Activated effector memory CD4-positive, alpha-beta T cell treated with Interleukin-2 at 50 U/mL for 16 hours (primary cell): ENCODE data around the gene SLC13A4.
"Not testable (repeated sequence)": the region's sequence is repeated elsewhere in the genome, so short reads cannot be mapped to it uniquely, and the experiment has no call there.

Experiments used
- DNase-seq: peaks from one replicate; pipeline ENCODE4 v3.0.0-alpha.2; 2020

Gene SLC13A4

DNA sequence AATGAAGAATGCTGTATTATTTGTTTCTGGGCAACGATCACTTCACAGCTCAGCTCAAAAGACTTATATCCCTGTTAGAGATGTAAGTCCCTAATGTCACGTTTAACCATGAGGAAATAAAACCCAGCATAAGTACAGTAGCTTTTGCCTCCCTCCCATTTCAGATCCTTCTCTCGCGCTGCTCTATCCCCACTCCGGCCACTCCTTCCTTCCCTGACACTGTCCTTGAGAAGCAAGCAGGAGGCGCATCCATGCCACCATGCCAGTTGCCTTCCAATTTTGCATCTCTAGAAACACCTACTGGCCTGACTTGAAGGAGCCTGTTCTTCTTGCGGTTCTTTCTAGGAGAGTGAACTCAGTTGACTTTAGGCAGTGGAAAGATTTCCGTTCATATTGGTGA lies 19.4 kb upstream of the SLC13A4 start:
- DNase-seq: no peak

DNA sequence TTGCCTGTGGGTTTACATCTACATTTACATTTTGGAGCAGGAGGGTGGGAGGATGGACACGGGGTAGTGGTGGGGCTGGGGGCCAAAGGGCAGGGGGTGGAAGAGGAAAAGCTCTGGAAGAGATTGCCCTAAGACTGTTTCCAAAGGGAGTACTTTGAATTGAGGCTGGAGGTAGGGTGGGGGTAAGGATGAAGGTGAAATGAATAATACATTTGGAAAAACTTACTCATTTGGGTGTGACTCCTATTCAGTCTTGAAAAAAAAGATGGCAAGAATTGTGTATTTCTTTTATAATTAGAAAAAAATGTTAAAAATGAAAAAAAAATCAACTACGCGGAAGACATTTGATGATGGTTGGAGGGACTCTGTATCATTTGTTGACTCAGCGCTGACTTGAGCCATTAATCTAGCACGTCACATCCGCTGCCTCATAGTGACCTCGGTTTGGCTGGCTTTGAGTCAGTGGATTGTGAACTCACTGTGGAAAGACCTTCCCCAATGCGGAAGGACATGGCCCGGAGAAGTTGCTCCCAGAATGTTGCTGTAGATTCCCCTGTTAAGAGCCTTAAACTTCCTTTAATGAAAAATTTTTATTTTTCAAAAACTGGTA lies 17.8 kb upstream of the SLC13A4 start:
- DNase-seq: no peak

DNA sequence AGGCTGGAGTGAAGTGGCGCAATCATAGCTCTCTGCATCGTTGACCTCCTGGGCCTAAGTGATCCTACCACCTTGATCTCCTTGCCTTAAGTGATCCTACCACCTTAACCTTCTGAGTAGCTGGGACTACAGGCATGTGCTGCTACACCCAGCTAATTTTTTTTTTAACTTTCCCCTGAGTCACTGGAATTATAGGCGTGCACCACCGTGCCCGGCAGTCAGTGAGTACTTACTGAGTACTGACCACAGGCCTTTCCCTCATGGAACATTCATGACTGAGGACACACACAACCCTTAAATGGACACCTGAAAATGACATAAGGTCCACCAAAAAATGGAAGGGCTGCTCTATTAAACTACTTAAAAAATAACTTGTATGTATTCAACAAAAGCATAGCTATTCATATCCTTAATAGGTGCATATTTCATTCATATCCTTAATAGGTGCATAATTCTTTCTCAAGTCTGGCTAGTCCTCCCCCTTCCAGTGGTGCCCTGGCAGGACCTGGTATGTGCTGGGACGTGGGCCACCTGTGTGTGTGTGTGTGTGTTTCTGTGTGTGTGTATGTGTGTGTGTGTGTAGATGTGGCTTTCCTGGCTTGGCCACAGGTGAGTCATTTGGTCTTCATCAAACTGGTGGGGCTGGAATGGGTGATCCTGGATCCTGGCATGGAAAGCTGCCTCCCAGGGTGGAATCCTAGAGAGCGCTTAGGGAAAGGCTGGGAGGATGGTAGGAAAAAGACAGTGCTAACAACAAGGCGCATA lies 17.1 kb upstream of the SLC13A4 start:
- no peak for DNase-seq

DNA sequence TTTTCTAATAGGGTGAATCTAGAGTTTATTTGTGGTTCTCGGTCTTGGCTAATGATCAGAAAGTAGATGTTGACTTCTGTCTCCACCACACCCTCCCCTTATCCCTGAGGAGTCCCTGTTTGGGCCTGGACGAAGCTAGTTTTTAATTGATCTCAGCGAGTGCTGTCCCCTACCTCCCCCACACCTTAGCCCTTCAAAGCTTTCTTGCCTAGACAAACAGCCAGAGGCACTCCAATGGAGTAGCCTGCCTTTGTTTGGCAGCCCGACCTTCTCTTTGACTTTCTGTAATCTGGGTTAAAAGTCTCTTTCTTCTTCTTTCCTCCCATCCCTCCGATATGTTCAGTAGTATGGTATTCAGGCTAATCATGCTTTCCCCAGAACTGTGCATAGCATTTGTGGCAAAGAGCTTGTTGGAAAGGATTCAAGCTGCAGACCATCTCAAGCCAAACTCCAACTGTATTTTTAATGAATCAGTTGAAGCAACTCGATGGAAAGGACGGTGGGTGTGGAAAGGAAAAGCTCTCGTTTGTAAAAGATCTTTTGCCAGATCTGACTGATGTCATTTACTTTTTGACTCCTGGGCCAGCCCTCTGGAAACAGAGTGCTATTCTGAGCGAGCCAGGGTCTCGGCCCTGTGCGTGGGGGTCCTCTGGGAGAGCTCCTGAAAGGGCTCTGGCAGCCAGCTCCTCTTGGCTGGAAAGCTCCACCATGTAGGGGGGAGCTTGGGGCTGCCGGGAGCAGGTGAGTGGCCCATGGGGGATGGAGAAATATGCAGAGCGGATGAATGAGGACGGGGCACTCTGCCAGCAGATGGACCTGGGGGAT lies 16.1 kb upstream of the SLC13A4 start:
- DNase-seq: no peak

DNA sequence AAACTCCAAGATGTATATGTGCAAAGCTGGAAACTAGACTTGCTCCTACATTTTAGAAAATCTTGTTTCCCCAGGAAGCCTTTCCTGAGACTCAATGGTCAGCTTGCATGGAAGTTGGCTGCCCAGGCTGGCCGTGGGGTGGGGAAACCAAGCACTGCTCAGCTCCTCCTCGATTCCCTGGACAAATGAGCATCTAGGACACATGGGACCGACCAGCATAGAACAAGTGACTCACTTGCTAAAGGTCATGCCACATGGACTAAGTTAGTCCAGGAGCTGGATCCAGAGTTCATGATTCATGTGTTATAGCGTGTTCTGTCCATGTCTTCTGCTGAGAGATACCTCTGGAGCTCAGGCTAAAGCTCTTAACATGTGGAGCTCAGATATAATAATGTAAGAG lies 14.4 kb upstream of the SLC13A4 start:
- DNase-seq: no peak

DNA sequence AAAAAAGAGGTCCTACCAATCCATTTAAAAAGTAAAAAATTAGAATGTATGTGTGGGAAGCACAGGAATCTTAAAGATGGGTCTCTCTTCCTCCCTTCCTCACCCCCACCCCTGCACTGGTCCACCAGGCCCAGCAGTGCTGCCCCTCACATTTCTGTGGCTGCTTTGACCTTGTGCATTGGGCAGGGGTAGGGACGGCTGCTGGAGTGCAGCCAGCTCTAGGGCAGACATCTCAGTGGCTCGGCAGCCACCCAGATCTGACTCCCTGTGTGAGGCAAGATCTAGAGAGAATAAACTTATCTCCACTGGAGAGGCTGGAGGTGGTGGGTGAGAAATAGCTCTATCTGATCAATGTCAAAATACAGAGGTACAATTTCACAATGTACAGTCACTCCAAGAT lies 13.9 kb upstream of the SLC13A4 start:
- DNase-seq: no peak

DNA sequence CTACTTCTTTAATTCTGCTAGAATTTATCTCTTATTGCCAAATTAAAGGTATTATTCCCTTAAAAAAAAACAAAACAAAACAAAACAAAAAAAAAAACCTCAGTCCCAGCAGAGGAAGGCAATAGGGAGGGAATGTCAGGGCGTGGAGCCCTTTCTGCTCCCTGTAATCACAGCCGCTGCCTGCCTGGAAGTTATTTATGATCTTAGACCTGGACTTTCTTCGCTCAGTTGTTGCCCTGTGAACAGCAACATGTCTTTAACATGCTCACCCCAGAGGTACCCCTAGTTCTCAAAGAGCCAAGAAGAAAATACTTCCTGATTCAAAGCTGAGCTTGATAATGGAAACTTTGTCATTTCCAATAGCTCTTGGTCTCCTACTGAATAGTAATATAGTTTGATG lies 12.9 kb upstream of the SLC13A4 start:
- no peak for DNase-seq

DNA sequence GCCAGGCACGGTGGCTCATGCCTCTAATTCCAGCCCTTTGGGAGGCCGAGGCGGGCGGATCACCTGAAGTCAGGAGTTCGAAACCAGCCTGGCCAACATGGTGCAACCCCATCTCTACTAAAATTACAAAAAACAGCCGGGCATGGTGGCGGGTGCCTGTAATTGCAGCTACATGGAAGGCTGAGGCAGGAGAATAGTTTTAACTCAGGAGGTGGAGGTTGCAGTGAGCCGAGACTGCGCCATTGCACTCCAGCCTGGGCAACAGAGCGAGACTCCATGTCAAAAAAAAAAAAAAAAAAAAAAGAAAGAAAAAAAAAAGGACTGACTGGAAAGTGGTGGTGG lies 9.3 kb upstream of the SLC13A4 start:
- DNase-seq: not testable (repeated sequence)

DNA sequence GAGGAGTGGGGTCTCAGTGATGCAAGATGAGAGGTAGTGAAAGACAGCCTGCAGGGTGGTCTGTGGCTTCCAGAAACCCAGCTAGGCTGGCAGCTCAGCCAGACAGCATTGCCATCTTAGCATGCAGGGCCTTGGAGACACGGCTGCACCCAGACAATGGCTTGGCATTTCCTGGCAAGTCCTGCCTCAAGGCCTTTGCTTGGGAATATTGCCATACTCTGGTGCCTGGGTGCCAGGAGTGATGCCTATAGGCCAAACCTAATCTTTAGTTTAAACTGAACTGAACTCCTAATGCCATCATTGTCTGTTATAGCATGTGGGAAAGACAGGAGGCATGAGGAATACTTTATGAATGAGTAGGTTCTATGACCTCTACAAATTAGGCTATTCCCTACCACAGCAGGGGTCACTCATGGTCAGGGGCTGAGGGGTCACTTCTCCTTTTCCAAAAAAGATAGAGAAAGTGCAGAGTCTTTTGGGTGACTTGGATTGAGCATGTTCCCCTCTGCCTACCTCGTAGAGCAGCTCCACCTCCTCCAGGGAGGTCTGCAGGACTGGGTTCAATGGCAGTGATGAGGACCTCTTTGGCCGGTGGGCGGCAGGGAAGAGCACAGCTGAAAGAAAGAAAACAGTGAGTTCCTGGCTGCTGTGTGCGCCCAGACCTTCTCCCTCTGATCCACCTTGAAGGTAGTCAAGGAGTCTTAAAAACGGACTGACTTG lies 8.8 kb upstream of the SLC13A4 start:
- DNase-seq: no peak

DNA sequence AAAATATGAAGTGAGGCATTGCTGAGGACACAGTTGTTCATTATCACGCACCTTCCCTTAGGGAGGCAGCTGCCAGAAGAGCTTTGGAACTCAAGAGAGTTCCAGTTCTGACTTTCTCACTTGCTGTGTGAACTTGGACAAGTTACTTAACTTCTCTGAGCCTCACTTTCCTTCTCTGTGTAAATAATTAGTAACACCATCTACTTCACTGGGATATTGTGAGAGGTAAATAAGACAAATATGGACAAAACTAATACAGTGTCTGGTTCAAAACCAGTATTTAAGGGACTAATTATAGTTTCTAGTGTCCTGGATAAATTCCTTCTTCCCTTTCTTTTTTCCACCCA lies 6.3 kb upstream of the SLC13A4 start:
- no peak for DNase-seq

DNA sequence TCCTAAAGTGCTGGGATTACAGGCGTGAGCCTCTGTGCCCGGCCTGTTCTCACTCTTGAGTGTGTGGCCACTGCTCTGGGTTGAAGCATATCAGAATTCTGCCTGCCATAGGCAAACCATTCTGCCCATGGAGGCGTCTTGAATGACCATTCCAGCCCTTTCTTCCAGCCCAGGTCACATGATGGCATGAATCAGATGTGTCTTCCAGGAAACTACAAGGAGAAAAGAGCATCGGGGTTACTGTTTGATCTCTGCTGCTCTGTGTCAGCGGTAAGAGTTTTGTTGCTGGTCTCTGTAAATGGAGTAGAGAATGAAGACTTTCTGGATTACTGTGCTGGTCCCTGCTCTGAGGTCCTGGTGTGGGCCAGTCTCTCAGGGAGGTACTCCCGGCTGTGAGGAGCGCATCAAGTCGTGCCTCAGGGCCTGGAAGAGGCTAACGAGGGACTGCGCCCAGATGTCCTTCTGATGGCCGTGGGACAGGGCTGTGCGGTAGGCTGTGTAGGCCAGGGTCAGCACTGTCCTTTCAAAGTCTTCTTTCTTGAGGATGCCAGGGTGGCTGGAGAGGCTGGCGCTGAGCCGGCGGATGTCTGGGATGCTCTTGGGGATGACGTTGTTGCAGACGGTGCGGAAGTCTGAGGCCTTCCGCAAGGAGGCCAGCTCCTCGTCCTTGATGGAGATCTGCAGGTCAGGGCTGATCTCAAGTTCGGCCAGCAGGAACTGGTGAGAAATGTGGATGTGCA lies 5.8 kb upstream of the SLC13A4 start:
- no peak for DNase-seq

DNA sequence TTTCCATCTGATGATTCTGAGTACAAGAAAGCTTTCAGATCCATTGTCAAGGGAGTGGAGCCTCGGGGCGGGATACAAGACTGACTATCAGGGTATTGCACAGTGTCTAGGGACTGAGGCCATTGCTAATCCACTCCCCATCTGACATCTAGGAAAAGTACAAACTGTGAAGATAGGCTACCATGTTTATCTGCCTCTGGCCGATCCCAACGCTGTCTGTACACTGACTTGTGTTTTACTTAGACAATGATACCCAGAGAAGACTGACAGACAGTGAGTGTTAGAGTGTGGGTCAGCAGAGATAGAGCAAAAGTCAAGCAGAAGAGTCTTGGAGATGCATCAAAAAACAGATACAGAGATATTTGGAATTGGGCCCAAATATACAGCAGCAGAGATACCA lies 3.1 kb upstream of the SLC13A4 start:
- DNase-seq: no peak

DNA sequence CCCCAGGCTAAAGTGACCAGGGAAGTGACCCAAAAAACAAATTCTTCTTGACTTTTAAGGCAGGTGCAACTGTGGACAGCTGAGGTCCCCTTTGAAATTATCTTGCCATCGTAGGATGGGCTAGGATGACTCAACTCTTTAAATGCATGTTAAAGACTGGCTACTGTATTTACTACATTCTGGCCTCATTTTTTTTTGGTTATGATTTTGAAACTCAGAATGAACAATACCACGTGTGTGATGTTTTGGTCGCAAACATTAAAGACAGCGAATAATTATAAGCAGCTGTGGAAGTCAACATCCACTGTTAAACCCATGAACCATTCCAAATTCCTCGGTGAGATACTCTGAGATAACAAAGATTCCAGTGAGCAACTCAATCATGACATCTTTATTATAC lies 1.2 kb upstream of the SLC13A4 start:
- DNase-seq: no peak

DNA sequence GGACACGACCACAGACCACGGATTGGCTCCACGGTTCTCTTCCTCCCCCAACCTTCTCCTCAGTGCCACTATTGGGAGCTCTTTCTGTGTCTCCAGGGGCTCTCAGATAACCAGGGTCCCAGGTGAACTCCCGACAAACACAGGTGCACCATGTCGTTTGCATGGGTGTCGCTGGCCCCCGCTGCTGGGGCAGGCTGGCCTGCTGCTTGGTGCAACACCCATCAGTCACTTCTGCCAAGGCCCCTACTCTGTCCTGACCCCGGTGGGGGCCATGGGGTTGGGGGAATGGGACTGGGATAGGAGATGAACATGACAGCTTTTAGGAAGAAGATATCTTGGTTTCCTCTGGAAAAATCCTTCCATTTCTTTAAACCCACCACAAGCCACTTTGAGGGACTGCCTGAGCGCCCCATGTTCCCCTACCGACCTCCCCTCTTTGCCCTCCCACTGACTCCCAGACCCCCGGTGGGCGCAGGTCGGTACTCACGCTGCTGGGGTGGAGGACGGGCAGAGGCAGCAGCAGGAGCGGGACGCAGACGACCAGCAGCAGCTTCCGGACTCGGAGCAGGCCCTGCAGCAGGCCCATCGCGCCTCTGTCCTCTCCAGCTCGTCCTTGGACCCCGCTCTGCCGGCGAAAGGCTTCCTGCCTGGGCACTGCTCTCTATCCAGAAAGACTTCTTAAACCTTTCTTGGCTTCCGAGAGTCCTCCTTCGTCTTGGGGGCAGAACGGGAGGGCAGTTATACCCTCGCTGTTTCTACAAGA lies 894 bp downstream of the SLC13A4 start:
- DNase-seq: no peak

DNA sequence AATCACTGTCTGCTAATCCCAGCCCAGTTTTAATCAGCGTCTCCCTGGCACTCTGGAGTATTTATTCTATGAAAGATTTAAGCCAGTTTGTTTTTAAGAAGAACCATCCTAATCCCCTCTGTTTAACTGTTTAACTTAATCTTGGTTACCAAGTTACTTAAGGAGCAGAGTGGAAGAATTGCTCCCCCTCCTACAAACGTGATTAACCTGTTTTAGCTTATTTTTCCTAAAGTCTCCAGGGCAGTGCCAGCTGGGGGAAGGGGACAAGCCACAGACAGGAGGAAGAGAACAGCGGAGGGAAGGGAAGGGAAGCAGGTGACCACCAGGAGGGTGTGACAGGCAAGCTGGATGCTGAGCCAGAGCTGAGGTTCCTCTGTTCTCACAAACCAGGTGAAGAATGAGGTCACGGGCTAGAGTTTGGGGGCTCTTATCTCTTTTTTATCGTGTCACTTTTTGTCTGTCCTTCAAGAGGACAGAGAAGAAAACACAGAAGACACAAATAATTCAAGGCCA lies 1.7 kb downstream of the SLC13A4 start:
- DNase-seq: no peak

DNA sequence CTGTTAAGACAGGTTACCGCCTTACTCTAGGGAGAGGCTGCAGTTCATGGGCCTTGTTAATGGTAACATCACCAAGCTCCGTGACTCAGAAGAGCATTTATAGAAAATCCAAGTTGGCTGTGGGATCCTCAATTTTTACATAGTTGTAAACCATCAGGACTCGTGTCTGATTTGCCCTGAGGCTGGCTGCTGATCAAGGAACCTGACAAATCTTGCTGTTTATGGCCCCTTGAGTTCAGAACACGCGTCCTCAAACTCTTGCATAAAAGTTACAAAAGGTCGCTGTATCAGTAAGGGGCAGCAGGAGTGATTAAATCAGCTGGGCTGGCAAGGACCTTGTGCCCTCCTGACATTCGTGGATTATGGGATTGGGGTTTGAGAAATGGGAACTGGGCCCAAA lies 4.6 kb downstream of the SLC13A4 start:
- no peak for DNase-seq

DNA sequence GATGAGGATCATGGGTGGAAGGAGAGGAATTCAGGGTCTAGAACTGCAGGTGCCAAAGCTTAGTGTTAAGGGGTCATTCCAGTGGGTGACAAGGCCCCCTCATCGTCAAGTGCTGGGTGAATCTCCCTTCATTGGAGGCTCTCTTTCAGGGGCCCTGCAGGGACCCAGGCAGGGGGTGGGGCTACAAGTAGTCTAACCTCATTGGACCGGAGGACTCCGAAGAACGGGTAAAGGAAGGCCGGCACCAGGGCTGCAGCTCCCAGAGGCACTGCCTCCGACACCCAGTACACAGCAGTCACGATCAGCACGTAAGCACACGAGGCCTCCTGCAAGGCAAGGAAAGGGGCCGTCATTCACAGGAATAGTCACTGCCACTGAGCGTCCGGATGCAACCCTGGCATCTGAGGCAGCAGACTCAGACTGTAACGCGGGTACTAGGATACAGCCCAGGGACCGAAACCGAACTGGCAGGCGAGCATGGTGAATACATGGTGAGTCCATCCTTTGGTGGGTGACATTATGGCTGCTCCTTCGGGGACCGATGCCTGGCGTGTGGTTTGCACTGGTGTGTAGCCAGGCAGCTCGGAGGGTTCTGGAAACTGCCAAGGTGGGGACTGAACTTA lies 6.7 kb downstream of the SLC13A4 start:
- no peak for DNase-seq

DNA sequence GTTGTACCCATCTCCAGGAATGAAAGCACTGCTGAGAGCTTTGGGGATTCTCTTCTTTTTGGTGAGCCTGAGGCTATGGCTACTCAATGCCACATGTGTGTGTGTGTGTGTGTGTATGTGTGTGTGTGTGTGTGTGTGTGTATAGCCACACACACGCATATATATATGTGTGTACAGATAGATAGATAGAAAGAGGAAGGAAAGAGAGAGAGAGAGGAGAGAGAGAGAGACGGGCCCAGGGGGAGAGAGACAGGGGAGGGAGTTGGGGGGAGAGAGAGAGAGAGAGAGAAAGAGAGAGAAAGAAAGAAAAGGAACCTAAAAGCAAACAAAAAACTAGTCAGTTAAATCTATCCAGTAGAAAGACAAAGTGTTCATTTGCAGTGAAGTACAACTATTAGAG lies 8.3 kb downstream of the SLC13A4 start:
- no peak for DNase-seq

DNA sequence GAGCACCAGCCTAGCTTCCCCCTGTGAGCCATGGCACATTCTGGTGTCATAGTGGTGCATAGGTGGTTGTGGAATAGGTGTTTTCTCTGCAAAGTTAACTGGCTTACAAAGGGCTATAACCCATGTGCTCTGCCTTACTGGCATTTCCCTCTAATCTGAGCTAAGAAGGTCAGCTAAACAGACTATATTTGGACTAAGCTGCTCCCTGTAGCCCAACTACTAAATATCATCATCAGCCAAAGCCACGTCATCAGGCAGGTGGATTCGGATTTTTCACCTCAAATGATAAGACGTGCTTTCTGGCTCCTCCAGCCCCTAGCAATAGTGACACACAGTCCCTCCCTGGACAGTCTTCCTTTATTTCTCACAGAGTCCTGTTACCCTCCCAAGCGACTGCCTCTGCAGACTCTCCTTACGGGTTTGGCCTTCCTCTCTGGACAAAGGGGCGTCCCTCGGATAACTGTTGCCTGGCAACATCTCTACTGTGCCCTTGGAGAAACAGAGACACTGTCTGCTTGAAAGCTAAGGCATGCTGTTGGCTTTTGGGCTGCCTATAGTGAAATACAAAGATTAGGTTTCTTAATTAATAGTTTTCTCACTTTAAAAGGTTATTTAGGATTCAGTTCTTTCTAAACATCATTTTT lies 9.1 kb downstream of the SLC13A4 start:
- no peak for DNase-seq

DNA sequence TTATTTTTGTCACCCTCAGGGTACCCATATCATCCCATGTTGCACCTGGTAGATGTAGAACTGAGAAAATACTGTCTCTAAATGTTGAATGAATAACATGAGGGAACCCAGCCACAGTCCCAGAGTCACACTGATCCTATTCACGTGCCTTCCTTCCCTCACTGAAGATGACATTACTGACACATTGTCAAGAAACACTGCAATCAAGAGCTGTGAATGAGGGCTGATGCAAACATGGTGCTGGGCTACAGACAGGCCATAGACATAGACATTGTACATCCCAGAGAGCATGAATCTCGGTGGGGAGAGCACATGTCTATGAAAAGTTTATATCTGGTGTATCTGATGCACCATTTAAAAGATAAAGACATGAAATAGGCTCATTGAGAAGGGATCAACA lies 9.8 kb downstream of the SLC13A4 start:
- no peak for DNase-seq

DNA sequence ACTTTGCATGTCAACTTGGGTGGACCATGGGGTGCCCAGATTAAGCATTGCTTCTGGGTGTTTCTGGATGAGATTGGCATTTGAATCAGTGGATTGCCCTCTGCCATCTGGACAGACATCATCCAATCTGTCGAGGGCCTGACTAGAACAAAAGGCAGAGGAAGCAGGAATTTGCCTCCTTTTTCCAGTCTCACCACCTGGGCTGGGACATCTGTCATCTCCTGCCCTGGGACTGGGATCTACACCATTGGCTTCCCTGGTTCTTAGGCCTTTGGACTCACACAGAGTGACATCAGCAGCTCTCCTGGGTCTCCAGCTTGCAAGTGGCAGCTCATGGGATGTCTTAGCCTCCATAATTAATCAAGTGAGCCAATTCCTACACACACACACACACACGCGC lies 10.3 kb downstream of the SLC13A4 start:
- DNase-seq: no peak
